Activated CD4-positive, alpha-beta T cell treated with anti-CD3 and anti-CD28 coated beads, Interleukin-2, Interleukin-6, amounts not matched to agents 100 ng/mL and 50 ng/mL, durations not matched to agents 16 hours and 8 hours (primary cell): Measurements from ENCODE around the gene NR2C1.
"Not testable (repeated sequence)": the region's sequence is repeated elsewhere in the genome, so short reads cannot be mapped to it uniquely, and the experiment has no call there.

ENCODE experiments used
- DNase-seq: peaks from one replicate; pipeline ENCODE4 v3.0.0-alpha.2; 2020

Gene NR2C1

GRCh38 chr12:95072900-95073697 lies at the start of gene NR2C1:
Gene NR2C1, minus strand, starts transcription at chr12:95073618. Its CDS starts 6,234 bp downstream, at chr12:95067384.
- peak; percentile 96 for DNase-seq

- DNase-seq: no peak
These were observed 45.4 kb upstream of the NR2C1 start for GRCh38 chr12:95118788-95119179.

- DNase-seq: no peak
These were observed 44.8 kb upstream of the NR2C1 start for GRCh38 chr12:95118138-95118787.

GRCh38 chr12:95117178-95117599 lies 43.8 kb upstream of the NR2C1 start:
- DNase-seq: peak; percentile 71

GRCh38 chr12:95116773-95117172 lies 43.4 kb upstream of the NR2C1 start:
- DNase-seq: no peak

- no peak for DNase-seq
These were observed 42.9 kb upstream of the NR2C1 start for GRCh38 chr12:95116341-95116740.

- DNase-seq: no peak
These were observed 42.2 kb upstream of the NR2C1 start for GRCh38 chr12:95115641-95116040.

GRCh38 chr12:95114766-95115405 lies 41.5 kb upstream of the NR2C1 start:
- no peak for DNase-seq

- DNase-seq: no peak
These were observed 33.9 kb upstream of the NR2C1 start for GRCh38 chr12:95107362-95107761.

- peak; percentile 13 for DNase-seq
These were observed 32.1 kb upstream of the NR2C1 start for GRCh38 chr12:95105540-95105939.

- no peak for DNase-seq
These were observed 31.6 kb upstream of the NR2C1 start for GRCh38 chr12:95104919-95105452.

- peak; percentile 91 for DNase-seq
These were observed 29.7 kb upstream of the NR2C1 start for GRCh38 chr12:95102916-95103671.

- not testable (repeated sequence) for DNase-seq
These were observed 28.5 kb upstream of the NR2C1 start for GRCh38 chr12:95101957-95102356.

GRCh38 chr12:95100264-95101190 lies 27.1 kb upstream of the NR2C1 start:
- DNase-seq: no peak

- no peak for DNase-seq
These were observed 25.9 kb upstream of the NR2C1 start for GRCh38 chr12:95099270-95099790.

- no peak for DNase-seq
These were observed 23.4 kb upstream of the NR2C1 start for GRCh38 chr12:95096852-95097251.

- no peak for DNase-seq
These were observed 23.0 kb upstream of the NR2C1 start for GRCh38 chr12:95096378-95096777.

- DNase-seq: not testable (repeated sequence)
These were observed 22.4 kb upstream of the NR2C1 start for GRCh38 chr12:95095866-95096265.

- no peak for DNase-seq
These were observed 16.0 kb upstream of the NR2C1 start for GRCh38 chr12:95089462-95089861.

GRCh38 chr12:95088379-95088778 lies 15.0 kb upstream of the NR2C1 start:
- no peak for DNase-seq

- peak; percentile 34 for DNase-seq
These were observed 12.2 kb upstream of the NR2C1 start for GRCh38 chr12:95085612-95086011.
